GM12864 (cell line): ENCODE measurements around the gene DNAJB9.

ENCODE experiments used
- DNase-seq: peaks from one replicate; pipeline ENCODE4 v3.0.0-alpha.2; 2011; ENCODE audit warnings: low read depth
- H3K4me3 ChIP-seq: 2 replicates; pipeline ENCODE4 v1.5.1; 2011; ENCODE audit warnings: mild to moderate bottlenecking, low read depth, low read length, control low read depth
- TF ChIP-seq, protein P1 (sequence below): IDR thresholded peaks from 2 replicates; pipeline ENCODE4 v1.5.1; 2011; ENCODE audit warnings: low read depth, mild to moderate bottlenecking, moderate library complexity, low read length, control low read depth, inconsistent platforms; ENCODE audit errors: missing control alignments

DNAJB9 gene

DNA sequence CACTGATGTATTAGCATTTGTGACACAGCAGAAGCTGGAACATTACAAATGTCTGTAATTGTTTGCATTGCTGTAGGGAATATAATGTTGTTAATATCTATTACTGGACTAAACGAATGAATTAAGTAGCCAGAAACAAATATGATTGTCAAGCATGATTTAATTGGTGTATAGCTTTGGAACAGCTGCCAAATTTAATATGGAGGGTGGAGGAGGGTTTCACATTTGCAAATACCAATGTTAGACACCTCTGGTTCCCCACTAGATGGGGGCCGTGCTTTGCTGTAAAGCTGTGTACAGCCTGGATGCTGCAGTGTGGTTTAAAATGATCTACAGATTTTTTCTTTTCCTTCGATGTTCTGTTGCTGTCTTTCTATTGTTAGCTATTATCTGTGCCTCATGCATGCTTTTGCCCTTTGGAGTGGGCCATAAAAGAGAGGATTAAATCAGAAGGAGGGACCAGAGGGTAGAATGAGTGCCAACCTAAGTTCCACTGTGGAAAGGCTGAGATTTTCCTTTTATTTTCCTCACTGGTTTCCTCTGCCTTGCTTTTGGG lies 23.1 kb downstream of the DNAJB9 start:
- H3K4me3 ChIP-seq, result no peak overlapping the region
- no peak for DNase-seq
- TF ChIP-seq, protein P1, sequence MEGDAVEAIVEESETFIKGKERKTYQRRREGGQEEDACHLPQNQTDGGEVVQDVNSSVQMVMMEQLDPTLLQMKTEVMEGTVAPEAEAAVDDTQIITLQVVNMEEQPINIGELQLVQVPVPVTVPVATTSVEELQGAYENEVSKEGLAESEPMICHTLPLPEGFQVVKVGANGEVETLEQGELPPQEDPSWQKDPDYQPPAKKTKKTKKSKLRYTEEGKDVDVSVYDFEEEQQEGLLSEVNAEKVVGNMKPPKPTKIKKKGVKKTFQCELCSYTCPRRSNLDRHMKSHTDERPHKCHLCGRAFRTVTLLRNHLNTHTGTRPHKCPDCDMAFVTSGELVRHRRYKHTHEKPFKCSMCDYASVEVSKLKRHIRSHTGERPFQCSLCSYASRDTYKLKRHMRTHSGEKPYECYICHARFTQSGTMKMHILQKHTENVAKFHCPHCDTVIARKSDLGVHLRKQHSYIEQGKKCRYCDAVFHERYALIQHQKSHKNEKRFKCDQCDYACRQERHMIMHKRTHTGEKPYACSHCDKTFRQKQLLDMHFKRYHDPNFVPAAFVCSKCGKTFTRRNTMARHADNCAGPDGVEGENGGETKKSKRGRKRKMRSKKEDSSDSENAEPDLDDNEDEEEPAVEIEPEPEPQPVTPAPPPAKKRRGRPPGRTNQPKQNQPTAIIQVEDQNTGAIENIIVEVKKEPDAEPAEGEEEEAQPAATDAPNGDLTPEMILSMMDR, result no peak

DNA sequence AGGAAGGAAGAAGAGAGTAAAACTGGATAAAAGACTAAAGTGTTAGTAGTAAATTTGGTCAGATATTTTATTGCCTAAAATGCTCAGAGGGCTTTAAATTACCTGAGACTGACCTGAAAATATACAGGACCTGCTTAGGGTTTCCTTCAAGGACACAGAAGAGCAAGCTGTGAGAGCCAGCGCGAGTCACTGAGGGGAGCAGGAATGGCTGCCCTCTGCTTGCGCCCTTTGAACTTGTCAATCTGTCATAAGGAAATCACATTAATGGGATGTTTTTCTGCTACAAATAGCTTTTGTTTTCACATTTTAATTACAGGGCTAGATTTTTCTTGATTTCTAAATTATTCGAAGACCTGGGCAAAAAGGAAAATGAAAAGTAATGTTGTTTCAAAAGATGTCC lies 26.9 kb downstream of the DNAJB9 start:
- TF ChIP-seq, protein P1, result no peak
- no peak for DNase-seq
- H3K4me3 ChIP-seq, result no peak overlapping the region

DNA sequence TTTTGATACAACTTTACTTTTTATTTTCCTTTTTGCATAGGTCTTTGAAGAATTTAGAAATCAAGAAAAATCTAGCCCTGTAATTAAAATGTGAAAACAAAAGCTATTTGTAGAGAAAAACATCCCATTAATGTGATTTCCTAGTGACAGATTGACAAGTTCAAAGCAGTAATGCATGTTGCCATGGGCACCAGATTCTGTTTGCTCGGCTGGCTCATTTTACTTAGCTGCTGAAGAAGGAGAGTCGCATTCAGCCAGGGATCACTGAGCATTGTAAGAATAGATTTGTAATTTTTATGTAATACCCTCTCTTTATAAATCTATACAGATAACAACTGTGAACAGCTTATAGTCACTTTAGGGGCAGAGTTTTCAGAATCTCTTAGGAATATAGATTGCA lies 28.5 kb downstream of the DNAJB9 start:
- DNase-seq, result no peak
- H3K4me3 ChIP-seq, result no peak overlapping the region
- TF ChIP-seq, protein P1, result no peak

DNA sequence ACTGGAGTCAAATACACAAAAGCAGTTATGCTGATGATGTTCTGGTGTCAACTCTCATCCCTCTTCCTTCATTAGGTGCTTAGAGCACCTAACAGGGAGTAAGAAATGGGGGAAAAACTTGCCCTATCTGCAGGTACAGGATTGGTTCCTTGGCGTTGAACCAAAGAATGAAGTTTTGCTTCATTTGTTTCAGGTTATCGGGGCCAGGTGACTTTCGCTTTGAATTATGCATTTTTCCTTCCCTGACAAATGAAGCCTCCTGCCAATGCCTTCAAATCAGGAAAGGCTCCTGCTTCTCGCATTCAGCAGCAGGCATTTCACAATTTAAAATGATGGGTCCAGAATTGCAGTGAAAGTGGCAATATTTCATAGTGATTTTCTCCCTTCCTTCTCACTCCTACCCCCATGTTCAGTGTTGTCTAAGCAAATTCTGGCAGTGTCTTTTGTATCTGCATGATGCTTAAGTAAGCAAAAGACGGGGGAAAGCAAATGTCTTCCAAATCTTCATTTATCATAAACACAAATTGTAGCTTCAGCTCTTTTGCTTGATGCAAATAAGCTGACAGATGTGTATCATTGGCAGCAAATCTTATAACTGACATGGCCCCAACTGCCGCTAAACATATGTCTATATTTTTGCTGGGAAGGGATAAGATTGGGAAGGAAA lies 29.4 kb downstream of the DNAJB9 start:
- no peak overlapping the region for H3K4me3 ChIP-seq
- no peak for DNase-seq
- TF ChIP-seq, protein P1, result no peak

DNA sequence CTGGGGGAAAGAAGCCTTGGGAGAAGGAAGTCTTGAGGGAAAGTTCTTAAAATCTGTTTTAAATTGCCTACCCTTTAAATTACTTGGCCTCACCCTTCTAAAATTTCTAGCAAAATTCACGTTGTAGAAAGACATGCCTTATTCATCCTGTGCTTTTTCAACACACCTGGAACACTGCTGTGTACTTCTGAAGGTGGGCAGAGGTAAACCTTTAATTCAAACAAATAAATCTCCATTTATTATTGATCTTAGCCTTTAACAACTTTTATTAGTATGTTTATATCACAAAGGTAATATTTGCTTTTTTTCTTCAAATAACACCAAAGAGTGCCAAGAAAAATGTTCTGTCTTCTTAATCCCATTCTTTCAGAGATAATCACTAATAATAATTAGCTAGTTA lies 30.7 kb downstream of the DNAJB9 start:
- DNase-seq, result no peak
- no peak overlapping the region for H3K4me3 ChIP-seq
- TF ChIP-seq, protein P1, result no peak

DNA sequence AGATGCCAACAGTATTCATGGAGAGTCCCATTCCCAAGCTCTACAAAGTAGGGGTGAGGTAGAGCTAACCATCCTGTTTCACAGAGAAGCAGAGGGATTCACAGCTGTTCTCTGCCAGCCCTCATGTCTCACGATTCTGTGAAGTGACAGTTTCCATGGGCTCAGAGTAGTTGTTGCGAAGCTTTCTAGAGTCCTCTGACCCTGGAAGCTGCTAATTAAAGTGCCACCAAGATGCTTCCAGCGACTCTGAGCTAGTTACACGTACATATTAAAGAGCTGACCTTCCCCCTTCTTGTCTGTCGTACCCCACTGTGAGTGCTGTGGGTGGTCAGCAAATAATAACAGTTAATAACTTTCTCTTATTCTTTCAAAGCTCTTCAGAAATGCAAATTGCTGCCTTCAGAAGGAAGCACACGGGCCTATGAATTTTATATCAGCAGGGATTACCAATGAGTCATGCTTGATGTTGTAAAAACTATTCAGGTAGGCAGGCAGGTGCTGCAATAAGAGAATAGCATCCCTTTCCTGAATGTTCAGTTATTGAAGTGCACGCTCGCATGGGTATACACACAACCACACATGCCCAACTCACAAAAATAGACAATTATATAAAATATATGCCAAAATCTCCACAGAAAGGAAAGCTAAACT lies 34.1 kb downstream of the DNAJB9 start:
- H3K4me3 ChIP-seq, result no peak overlapping the region
- TF ChIP-seq, protein P1, result no peak
- no peak for DNase-seq
